ENCODE measurements around the gene EIF2AK3. TPM values are rescaled to one million over a fixed set of nuclear protein-coding genes. Genes with fewer than 3 reads are reported as not detected.

The EIF2AK3 gene
- total RNA-seq, 1 experiment from 2014 or later: 19.3 TPM

DNA sequence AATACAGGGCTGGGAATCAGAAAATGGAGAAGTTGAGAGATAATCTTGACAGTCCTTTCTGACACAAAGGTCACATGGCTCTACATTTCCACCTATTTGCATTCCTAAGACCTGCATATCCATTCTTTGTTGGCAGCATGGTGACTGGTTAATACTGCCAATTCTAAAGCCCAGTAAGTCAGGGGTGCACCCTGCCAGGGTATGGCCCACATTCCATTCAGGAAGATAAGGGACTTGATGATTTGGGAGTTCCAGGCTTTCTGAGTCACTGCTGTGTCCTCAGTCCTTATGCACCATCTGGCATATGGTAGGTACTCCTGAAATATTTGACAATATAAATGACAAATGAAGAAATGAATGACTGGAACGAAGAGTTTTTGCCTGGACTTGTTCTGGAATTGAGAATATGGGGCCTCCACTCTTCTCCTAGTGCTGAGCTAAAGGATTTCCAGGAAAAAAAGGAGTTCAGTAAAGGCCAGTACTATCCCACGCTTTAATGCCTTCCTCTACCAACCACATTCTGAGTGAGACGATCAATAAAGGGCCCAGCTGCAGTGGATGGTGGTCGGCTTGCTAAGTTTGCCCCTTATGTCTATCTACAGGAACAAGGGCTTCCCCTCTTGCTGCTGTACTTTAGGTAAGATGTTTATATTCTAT, 31.7 kb upstream of the EIF2AK3 start:
- no peaks in the 10 kb centered on the region for H3K23me2 ChIP-seq (ENCODE audit: insufficient read length, low read depth, low read length, poor library complexity, severe bottlenecking)
- peak overlapping the region; percentile 40 for H2AFZ ChIP-seq (ENCODE audit: low read length)
- no peak overlapping the region for H2BK5ac ChIP-seq (ENCODE audit: insufficient read length, low read length)
- WGBS (ENCODE audit: extremely low coverage, insufficient read length, low lambda C conversion rate): no CpG with 5 or more reads among the region's 4 CpGs
- TF ChIP-seq, protein P1, sequence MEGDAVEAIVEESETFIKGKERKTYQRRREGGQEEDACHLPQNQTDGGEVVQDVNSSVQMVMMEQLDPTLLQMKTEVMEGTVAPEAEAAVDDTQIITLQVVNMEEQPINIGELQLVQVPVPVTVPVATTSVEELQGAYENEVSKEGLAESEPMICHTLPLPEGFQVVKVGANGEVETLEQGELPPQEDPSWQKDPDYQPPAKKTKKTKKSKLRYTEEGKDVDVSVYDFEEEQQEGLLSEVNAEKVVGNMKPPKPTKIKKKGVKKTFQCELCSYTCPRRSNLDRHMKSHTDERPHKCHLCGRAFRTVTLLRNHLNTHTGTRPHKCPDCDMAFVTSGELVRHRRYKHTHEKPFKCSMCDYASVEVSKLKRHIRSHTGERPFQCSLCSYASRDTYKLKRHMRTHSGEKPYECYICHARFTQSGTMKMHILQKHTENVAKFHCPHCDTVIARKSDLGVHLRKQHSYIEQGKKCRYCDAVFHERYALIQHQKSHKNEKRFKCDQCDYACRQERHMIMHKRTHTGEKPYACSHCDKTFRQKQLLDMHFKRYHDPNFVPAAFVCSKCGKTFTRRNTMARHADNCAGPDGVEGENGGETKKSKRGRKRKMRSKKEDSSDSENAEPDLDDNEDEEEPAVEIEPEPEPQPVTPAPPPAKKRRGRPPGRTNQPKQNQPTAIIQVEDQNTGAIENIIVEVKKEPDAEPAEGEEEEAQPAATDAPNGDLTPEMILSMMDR (conservative IDR thresholded peaks at IDR 0.05): no peak
- Mint-ChIP-seq H3K4me3 (no peak overlapping the region), H3K4me1 (peaks cover 18% of the 10 kb centered on the region in 2 experiments), H3K27me3 (ENCODE audit: low read depth) (no peaks in the 10 kb centered on the region), H3K27ac (peak overlapping the region; percentile 71 to 91 (median 86); a peak in 5 of 7 replicates), H3K36me3 (ENCODE audit: insufficient read depth in 1 of 3, low read depth in 3 of 3) (peaks cover 3 to 5% (median 3%) of the 10 kb centered on the region in 3 experiments; a peak in 5 of 7 replicates), H3K9me3 (peaks cover 3 to 8% of the 10 kb centered on the region in 2 experiments; a peak in 4 of 5 replicates)
- H2BK12ac ChIP-seq (ENCODE audit: insufficient read length, low read depth, low read length): no peak overlapping the region
- H4K91ac ChIP-seq (ENCODE audit: insufficient read length, low read depth, low read length): peak overlapping the region; percentile 5
- no peak overlapping the region for H4K8ac ChIP-seq (replicated peaks; ENCODE audit: insufficient read length, low read depth, low read length)
- H3K4me1 ChIP-seq (ENCODE audit: insufficient read depth, low read length): peaks cover 6% of the 10 kb centered on the region; the same call in 1 of the 2 replicates
- H3K18ac ChIP-seq (ENCODE audit: insufficient read length, low read depth, low read length): no peak overlapping the region
- H3K56ac ChIP-seq (ENCODE audit: insufficient read length, low read depth, low read length): no peak overlapping the region
- H2BK15ac ChIP-seq (ENCODE audit: low read depth, low read length): no peak overlapping the region
- H2BK20ac ChIP-seq (ENCODE audit: low read depth, low read length, poor library complexity, severe bottlenecking): peak overlapping the region; percentile 90
- H3K14ac ChIP-seq (ENCODE audit: insufficient read depth, low read length): 0 out of 2 replicates have a peak overlapping the region, but pooled peaks have one; percentile 28
- H3K4me2 ChIP-seq (ENCODE audit: insufficient read depth, insufficient read length, low read length): peak overlapping the region; percentile 5
- no peak for DNase-seq
- H4K20me1 ChIP-seq (ENCODE audit: control insufficient read depth, insufficient read depth, insufficient read length): peaks cover 2% of the 10 kb centered on the region
- no peak overlapping the region for H2AK5ac ChIP-seq (ENCODE audit: insufficient read length, low read length)
- H3K27me3 ChIP-seq (ENCODE audit: insufficient read depth, low read length): no peaks in the 10 kb centered on the region
- no peak overlapping the region for H3K9ac ChIP-seq (ENCODE audit: extremely low read depth, insufficient read length, low read length)
- H3K79me2 ChIP-seq (ENCODE audit: insufficient read depth, low read length): no peaks in the 10 kb centered on the region
- no peak overlapping the region for H4K5ac ChIP-seq (ENCODE audit: insufficient read length, low read depth, low read length)
- no peak overlapping the region for H3T11ph ChIP-seq (ENCODE audit: low read length)
- peak overlapping the region; percentile 87 for H3K27ac ChIP-seq (ENCODE audit: insufficient read length, low read depth, low read length)
- H3K9me3 ChIP-seq (ENCODE audit: control insufficient read depth, low read depth, low read length): no peaks in the 10 kb centered on the region
- H2BK120ac ChIP-seq (ENCODE audit: low read depth, low read length, poor library complexity, severe bottlenecking): no peak overlapping the region
- no peaks in the 10 kb centered on the region for H3K79me1 ChIP-seq (ENCODE audit: insufficient read depth, low read depth, low read length, poor library complexity, severe bottlenecking)
- no peak overlapping the region for H3K4ac ChIP-seq (ENCODE audit: low read depth, low read length)
- H3K23ac ChIP-seq (ENCODE audit: insufficient read length, low read depth, low read length): no peak overlapping the region
